ENCODE results near the gene ANAPC15.

ANAPC15 gene

GRCh38 chr11:72112143-72112977 lies at the start of gene ANAPC15 (continued):
- TF ChIP-seq PRDM10 (tag by site-specific recombination; IDR thresholded peaks at IDR 0.05) (peak; percentile 11; the same call in 1 of the 2 replicates), AEBP2 (tag by site-specific recombination; IDR thresholded peaks at IDR 0.05; ENCODE audit: borderline replicate concordance) (no peak), ZNF660 (tag by site-specific recombination; IDR thresholded peaks at IDR 0.05) (0 out of 2 replicates have a peak, but pooled peaks have one; percentile 32), ZNF248 (tag by site-specific recombination; IDR thresholded peaks at IDR 0.05) (no peak), ZNF114 (tag by site-specific recombination; IDR thresholded peaks at IDR 0.05) (no peak), FEZF1 (tag by site-specific recombination; IDR thresholded peaks at IDR 0.05) (no peak), ZNF530 (tag by site-specific recombination; IDR thresholded peaks at IDR 0.05; ENCODE audit: low read depth) (no peak), ZNF350 (tag by site-specific recombination; IDR thresholded peaks at IDR 0.05) (no peak), ZBTB10 (tag by site-specific recombination; IDR thresholded peaks at IDR 0.05) (no peak), ZNF561 (tag by site-specific recombination; IDR thresholded peaks at IDR 0.05; ENCODE audit: borderline replicate concordance) (no peak), ZNF571 (tag by site-specific recombination; IDR thresholded peaks at IDR 0.05) (no peak), ZXDB (tag by site-specific recombination; IDR thresholded peaks at IDR 0.05) (0 out of 2 replicates have a peak, but pooled peaks have one; percentile 49), ZNF549 (tag by site-specific recombination; IDR thresholded peaks at IDR 0.05) (no peak), SP2 (tag by site-specific recombination; IDR thresholded peaks at IDR 0.05) (peak; percentile 91), ZNF184 (tag by site-specific recombination; IDR thresholded peaks at IDR 0.05) (no peak), ZNF488 (tag by site-specific recombination; IDR thresholded peaks at IDR 0.05) (no peak), PRDM6 (tag by site-specific recombination; IDR thresholded peaks at IDR 0.05) (no peak), ZIC2 (tag by site-specific recombination; IDR thresholded peaks at IDR 0.05) (no peak), ZBTB1 (tag by site-specific recombination; IDR thresholded peaks at IDR 0.05) (no peak), ZNF837 (tag by site-specific recombination; IDR thresholded peaks at IDR 0.05) (no peak), KLF10 (tag by site-specific recombination; IDR thresholded peaks at IDR 0.05) (peak; percentile 71), ZNF266 (tag by site-specific recombination; IDR thresholded peaks at IDR 0.05; ENCODE audit: low read depth) (no peak), ATF2 (tag by site-specific recombination; IDR thresholded peaks at IDR 0.05; ENCODE audit: low read depth) (no peak), ZNF629 (tag by site-specific recombination; IDR thresholded peaks at IDR 0.05) (peak; percentile 87), ZNF391 (tag by site-specific recombination; IDR thresholded peaks at IDR 0.05; ENCODE audit: borderline replicate concordance, low read depth) (no peak)
